Upper lobe of right lung (tissue), 1 donor: Measurements from ENCODE around the gene CHIC2. TPM values are rescaled to one million over a fixed set of nuclear protein-coding genes. Genes with fewer than 3 reads are reported as not detected.

ENCODE experiments used
- ATAC-seq: fragments of 200-7000 bp; cut with Tn5 transposase; one replicate; pipeline ENCODE4 v1.9.1; 2020; ENCODE audit warnings: mild to moderate bottlenecking, moderate library complexity
- DNase-seq: peaks from one replicate; pipeline ENCODE4 v3.0.0-alpha.2; 2020
- H3K27ac ChIP-seq: fragments of 200-600 bp; one replicate; pipeline ENCODE4 v1.8.0; 2022
- H3K27me3 ChIP-seq: fragments of 200-600 bp; one replicate; pipeline ENCODE4 v1.8.0; 2022; ENCODE audit warnings: mild to moderate bottlenecking
- H3K36me3 ChIP-seq: fragments of 200-600 bp; one replicate; pipeline ENCODE4 v1.8.0; 2022
- H3K4me1 ChIP-seq: fragments of 200-600 bp; one replicate; pipeline ENCODE4 v1.8.0; 2022
- H3K4me3 ChIP-seq: fragments of 200-600 bp; one replicate; pipeline ENCODE4 v1.8.0; 2022; ENCODE audit warnings: mild to moderate bottlenecking
- H3K9me3 ChIP-seq: fragments of 200-600 bp; one replicate; pipeline ENCODE4 v1.8.0; 2022
- CTCF ChIP-seq: fragments of 200-600 bp; IDR thresholded peaks from one replicate; pipeline ENCODE4 v1.8.0; 2022; ENCODE audit warnings: antibody characterized with exemption
- intact Hi-C: fragments of 100-400 bp; cut with DNase I; formaldehyde crosslinking; loops from one replicate; pipeline ENCODE4 v1.11.0; 2022
- total RNA-seq: library from RNA; stranded (reverse); fragmentation: NEBNext Ultra II Directional; extraction: Animal tissue kit (Norgen Biotek cat#: 25700); gene quantifications from one replicate; pipeline ENCODE4 v1.2.1, GENCODE V29; 2021
- donor health status: DM: no; HTN: yes; CAD: no; lungs with severe emphysema.

Gene CHIC2
- total RNA-seq, 1 donor from 2014 or later: 28.7 TPM

GRCh38 chr4:54077812-54078211 lies 13.4 kb upstream of the CHIC2 start:
- DNase-seq (no peak), ATAC-seq (no peak)
- H3K36me3 ChIP-seq: no peaks in the 10 kb centered on the region
- no peaks in the 10 kb centered on the region for H3K27me3 ChIP-seq
- intact Hi-C loops: no loop called here
- H3K9me3 ChIP-seq: no peaks in the 10 kb centered on the region
- TF ChIP-seq CTCF: no peak
- no peak overlapping the region for H3K27ac ChIP-seq
- H3K4me1 ChIP-seq: no peaks in the 10 kb centered on the region
- H3K4me3 ChIP-seq: no peak overlapping the region

- Histone ChIP-seq H3K36me3 (no peaks in the 10 kb centered on the region), H3K4me3 (no peak overlapping the region), H3K27me3 (no peaks in the 10 kb centered on the region), H3K4me1 (no peaks in the 10 kb centered on the region), H3K27ac (no peak overlapping the region), H3K9me3 (no peaks in the 10 kb centered on the region)
- DNase-seq (no peak), ATAC-seq (no peak)
- intact Hi-C loops: no loop called here
- no peak for TF ChIP-seq CTCF
Measured at GRCh38 chr4:54076673-54077072, 12.3 kb upstream of the CHIC2 start.

- no peak for DNase-seq
- intact Hi-C loops: no loop called here
- no peak for TF ChIP-seq CTCF
Measured at GRCh38 chr4:54074381-54074780, 10.0 kb upstream of the CHIC2 start.

GRCh38 chr4:54073271-54073880 lies 9.0 kb upstream of the CHIC2 start:
- ATAC-seq: no peak
- intact Hi-C loops: no loop called here
- Histone ChIP-seq H3K27ac (no peak overlapping the region), H3K4me3 (no peak overlapping the region), H3K4me1 (no peaks in the 10 kb centered on the region), H3K27me3 (no peaks in the 10 kb centered on the region), H3K36me3 (no peaks in the 10 kb centered on the region), H3K9me3 (no peaks in the 10 kb centered on the region)
- no peak for TF ChIP-seq CTCF
- no peak for DNase-seq

More at GRCh38 chr4:54074381-54074780, 10.0 kb upstream of the CHIC2 start:
- H3K9me3 ChIP-seq: no peaks in the 10 kb centered on the region
- ATAC-seq: no peak
- no peaks in the 10 kb centered on the region for H3K27me3 ChIP-seq
- no peaks in the 10 kb centered on the region for H3K4me1 ChIP-seq
- no peak overlapping the region for H3K4me3 ChIP-seq
- H3K36me3 ChIP-seq: no peaks in the 10 kb centered on the region
- H3K27ac ChIP-seq: no peak overlapping the region

GRCh38 chr4:54067166-54067565 lies 2.8 kb upstream of the CHIC2 start:
- no peak for TF ChIP-seq CTCF
- Histone ChIP-seq H3K27ac (no peak overlapping the region), H3K27me3 (no peaks in the 10 kb centered on the region), H3K4me1 (peaks cover 21% of the 10 kb centered on the region), H3K36me3 (no peaks in the 10 kb centered on the region), H3K9me3 (no peaks in the 10 kb centered on the region), H3K4me3 (no peak overlapping the region)
- DNase-seq: no peak
- intact Hi-C loops: no loop called here
- ATAC-seq: no peak

- intact Hi-C loops: no loop called here
- Histone ChIP-seq H3K36me3 (no peaks in the 10 kb centered on the region), H3K27ac (no peak overlapping the region), H3K27me3 (no peaks in the 10 kb centered on the region), H3K4me3 (no peak overlapping the region), H3K9me3 (no peaks in the 10 kb centered on the region), H3K4me1 (peaks cover 25% of the 10 kb centered on the region)
- ATAC-seq (no peak), DNase-seq (no peak)
- no peak for TF ChIP-seq CTCF
Measured at GRCh38 chr4:54066718-54067129, 2.3 kb upstream of the CHIC2 start.
